OCI-M2 (cell line): ENCODE measurements around the gene TOPAZ1.

ENCODE experiments used
- DNase-seq: peaks from one replicate; lab custom pipeline; 2025; ENCODE audit not compliant: unreplicated experiment; lab: John Stamatoyannopoulos, UW

TOPAZ1 gene

DNA sequence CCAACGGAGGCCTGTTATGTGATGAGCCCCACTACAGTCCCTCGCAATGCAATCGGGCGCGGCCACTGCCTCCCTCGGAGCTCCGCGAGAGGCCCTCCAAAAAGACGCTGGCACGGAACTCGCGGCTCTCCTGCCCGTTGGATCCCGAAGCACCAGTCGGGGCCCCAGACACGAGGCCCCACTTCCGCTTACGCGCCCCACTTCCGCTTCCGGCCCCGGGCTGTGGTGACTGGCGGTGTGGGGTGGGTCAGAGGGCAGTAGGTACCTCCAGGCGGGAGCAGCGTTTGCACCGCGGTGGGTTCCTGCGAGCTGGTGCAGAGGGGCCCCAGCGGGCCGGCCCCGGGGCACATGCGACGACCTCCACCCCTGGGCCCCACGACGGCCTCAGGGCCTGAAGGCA, at the start of gene TOPAZ1:
TOPAZ1 (plus strand) TSS at position 181 of the 400 bp plus-strand sequence; CDS start at position 349, 168 bp downstream.
- no peak for DNase-seq

DNA sequence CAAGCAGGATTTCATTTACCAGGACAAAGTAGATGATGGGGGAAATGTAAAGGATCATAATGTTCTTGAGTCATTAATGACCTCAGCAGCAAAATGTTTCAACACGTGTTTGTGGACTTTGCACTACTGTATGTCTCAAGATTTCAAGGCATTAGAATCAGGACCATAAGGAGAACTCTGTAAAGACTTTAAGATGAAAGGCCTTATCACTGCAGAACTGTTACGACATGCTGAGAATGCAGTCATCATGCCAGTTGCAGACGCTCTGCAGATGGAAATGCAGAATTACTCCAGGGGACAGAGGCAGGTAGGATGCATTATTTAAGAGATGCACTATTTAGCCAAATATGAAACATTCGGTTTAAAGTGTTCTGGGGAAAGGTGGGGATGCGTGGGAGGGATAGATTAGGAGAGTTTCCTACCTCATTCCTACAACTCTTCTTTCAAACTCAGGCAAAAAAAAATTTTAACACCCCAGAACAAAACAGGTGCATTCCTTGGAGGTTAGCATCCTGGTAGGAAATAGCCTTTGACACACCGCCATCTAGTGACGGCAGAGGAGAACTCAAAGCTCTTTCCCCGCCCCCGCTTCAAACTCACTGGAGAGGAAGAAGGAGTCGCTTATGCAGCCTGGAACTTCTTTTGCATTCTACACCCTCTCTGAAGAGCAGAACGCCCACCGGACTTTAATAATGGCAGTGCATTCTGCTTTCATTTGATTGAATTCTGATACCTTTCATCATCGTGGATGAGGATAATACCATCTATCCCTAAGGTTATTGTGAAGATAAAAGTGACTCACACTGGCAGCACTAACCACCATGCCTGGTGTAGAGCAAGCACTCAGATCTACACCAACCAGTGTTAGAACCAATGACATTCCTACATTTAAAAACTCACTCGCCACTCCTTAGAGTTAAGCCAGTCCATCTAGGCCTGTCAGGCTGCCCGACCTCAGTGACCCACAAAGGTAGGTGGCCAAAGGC, 43.1 kb upstream of the TOPAZ1 start:
- no peak for DNase-seq

DNA sequence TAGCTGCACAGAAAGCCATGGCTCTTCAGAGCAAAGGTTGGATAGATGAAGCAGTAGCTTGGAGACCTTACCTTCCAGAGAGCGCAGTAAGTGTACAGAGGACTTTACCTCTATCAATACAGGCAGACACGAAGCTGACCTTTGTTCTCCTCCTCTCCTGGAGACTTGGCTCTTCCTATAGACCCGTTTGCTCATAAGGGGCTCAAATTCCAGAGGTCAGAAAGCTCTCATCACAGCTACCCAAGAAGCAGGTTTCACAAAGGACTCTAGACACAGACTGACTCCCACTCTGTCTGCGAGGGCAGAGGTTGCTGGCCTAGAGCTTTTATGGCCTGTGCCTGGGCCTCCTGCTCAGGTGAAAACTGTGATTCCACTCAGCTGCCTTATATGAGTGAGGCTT, 35.4 kb upstream of the TOPAZ1 start:
- no peak for DNase-seq

DNA sequence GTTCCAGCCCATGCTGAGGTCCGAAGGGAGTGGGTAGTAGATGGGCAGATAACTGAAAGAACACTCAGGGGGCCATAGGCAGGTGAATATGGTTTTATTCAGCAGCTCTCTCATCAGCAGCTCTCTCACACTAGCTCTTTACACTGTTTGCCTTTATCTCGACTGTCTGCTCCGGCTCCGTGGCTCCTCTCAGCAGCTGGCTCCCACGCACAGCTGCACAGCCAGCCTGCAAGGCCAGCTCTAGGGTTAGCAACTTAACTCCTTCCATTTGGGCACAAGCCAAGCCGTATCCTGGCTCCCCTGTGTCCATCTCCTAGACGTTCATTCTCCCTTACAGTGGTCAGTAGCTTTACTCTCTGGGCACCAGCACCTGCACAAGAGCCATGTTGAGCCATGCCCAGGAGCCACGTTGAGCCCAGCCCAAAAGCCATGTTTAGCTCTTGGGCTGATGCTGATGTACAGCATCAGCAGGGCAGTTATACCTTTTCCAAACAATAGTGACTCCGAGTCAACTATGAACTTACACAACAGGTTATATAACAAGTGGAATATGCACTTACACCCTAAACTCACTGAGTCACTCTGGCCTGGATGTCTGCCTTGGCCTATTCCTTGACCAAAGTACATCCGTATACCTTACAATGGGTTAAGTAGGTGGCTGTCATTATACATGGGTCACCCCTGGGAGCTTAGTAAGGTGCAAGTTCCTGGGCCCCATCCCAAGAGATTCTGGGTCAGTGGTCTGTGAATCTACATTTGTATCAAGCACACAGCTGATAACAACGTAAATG, 34.6 kb upstream of the TOPAZ1 start:
- no peak for DNase-seq

DNA sequence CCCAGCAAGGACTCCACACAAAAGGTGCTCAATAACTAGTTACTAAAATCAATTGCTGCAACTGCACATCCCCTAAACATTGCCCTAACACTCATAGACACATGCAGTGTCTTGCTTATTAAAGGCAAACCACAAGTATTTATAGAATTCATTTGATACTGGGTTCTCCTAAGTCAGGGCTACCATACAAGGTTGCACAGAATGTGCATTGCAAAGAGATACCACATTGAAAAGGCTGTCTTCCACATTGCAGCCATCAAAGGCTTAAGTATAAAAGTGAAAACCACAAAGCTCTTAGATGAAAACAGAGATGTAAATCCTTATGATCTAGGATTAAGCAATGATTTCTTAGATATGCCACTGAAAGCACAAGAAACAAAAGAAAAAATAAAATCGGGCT, 33.6 kb upstream of the TOPAZ1 start:
- DNase-seq = no peak

DNA sequence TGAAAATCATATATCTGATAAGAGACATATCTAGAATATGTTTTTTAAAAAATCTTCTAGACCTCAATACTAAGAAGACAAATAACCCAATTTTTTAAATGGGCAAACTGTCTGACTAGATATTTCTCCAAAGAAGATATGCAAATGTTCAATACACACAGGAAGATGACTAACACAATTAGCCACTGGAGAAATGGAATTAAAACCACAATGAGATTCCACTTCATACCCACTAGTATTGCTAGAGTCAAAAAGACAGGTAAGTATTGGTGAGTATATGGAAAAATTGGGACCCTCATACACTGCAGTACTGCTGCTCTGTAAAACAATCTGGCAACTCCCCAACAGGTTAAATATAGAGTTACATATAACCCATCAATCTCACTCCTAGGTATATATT, 33.1 kb upstream of the TOPAZ1 start:
- no peak for DNase-seq

DNA sequence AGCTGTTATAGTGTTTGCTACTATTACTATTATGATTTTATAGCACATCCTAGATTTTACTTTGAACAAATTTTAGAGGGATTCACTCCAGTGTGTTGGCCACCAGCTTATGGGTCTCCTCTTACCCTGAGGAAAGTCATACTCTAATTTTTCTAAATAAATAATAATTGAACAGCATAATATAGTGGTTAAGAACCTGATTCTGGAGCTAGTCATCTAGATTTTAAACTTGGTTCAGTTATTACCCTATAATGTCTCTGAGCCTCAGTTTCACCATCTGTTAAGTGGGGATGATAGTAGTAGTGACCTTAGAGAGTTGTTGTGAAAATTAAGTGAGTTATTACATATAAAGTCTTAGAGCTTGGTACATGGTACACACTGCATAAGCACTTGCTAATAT, 30.7 kb upstream of the TOPAZ1 start:
- DNase-seq = no peak

DNA sequence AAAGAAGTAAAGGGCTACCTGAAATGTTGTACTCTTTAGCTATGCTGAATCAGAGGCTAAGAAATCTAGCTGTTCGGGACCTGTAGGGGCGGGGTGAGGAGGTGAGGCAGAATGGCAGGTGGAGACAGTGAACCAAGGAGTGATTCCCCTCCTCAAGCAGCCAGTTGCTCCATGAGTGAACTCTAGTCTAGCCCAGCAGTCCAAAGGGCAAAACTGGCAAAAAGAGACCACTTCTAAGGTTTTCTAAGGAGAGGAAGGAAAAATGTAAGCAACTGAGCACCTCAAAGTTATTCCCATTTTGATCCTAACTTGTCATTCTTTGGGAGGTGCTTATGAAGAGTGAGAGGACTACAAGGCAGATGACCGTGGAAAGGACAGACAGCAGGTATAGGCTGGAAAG, 19.3 kb upstream of the TOPAZ1 start:
- no peak for DNase-seq

DNA sequence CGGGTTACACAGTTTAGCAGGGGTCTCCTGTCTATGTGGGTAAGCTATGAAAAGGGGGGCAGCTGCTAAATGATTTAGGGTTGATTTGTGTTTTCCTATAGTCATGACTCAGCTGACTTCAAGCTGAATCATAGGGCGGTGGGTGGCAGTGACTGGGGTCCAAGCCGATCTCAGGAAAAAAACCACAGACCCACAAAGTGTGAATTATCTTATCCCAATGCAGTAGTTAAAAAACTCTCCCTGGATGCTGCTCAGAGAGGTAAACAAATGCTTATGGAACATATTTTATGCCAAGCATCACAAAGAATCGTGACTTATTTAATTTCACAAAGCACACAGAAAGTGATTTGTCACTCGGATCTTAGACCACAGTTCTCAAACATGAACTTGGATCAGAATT, 18.4 kb upstream of the TOPAZ1 start:
- no peak for DNase-seq

DNA sequence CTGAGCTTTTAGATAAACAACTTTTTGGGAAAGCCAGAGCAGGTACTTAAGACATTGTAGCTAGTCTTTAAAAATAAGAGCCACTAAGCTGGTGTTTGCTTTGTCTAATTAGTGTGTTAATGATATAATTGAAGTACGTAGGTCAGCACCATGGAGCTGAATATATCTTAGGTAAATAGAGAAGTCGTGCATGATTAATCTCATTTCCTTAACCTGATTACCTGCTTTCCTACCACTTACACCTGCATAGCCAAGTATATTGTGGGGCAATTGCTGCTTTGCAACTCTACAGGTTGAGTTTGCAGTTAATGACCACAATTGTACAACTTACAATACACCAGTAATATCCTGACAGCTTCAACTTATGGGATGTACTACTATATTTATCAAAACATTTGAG, 17.6 kb upstream of the TOPAZ1 start:
- DNase-seq = no peak

DNA sequence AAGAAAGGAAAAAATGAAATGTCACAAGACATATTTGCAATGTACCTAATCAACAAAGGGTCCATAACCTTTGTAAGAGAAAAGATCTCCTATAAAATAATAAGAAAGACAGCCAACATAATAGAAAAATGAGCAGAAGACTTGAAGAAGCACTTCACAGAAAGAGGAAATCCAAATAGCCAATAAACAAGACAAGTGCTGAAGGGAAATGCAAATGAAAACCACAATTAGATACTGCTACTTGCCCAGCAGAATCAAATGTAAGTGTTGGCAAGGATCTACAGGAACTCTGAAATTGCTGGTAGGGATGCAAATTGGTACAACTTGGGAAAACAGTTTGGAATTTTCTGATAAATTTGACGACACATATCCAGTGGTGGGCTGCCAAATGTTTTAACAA, 15.1 kb upstream of the TOPAZ1 start:
- DNase-seq = no peak

DNA sequence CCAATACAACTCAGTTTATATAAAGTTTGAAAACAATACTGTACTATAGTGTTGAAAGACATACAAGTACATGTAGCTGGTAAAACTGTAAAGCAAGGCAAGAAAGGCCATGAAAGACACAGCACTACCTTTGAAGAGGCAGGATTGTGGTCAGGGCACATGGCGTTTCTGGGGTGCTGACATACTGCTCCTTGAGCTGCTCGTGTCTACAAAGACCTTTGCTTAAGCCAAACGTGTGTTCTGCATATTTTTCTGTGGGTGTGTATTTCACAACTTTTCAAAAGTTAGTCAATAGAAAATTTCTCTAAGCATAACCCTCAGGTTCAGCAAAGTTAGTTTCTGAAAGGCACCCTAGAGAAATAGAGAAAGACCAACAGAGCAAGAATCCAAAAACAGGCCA, 14.1 kb upstream of the TOPAZ1 start:
- DNase-seq = no peak

DNA sequence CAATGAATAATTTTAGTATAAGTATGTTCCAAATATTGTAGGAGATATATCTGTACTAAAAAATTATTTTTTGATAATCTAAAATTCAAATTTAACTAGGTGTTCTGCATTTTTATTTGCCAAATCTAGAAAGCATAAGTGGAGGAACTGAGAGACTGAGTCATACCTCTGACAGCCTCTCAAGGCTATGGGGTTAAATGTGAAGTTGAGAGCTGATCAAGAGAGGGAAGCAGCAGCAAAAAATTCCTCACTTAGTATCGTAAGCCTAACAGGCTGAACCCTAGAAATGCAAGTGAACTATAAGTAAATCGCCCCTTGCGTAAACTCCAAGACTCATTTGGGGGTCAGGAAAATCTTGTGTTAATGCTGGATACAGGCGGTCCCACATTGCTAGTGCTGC, 12.8 kb upstream of the TOPAZ1 start:
- no peak for DNase-seq

DNA sequence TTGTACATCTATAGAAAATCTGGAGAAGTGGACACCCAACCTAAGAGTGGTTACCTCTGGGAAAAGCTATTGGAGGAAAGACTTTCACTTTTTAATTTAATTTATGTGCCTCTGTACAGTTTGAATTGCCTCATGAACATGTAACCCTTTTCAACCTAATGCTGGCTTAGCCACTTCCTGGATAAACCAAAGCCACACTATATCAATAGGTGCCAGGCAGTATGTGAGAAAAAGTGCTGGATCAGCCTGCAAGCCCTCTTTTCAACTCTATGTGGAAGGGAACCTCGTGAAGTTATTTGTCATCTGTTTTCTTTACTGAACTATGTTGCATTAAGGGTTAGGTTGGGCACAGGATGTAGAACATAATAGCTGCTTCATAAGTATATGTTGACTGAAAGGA, 9.3 kb upstream of the TOPAZ1 start:
- DNase-seq = no peak

DNA sequence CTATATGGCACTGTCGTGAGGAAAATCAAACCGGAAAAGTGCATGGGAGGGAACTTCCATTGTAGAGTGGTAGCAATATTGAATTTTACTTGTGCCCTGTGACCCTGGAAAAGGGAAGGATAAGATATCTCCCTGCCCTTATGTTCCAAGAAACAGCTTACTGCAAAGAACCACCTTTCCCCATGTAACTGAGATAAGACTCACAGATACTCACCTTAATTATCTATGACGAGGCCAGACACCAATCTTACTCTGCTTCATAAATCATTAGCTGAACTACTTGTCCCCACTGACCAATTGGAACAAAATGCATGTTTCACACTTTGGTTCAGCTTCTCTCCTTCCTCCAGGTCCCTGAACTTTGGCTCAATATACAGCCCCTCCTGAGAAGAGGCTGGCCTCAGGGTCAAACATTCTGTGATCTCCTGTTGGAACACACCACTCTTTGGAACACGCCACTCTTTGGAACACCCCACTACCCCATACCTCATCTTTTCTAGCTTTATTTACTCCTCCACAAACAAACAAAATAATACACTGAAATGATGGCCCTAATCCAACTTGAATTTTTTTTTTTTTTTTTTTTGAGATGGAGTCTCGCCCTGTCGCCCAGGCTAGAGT, 6.9 kb upstream of the TOPAZ1 start:
- DNase-seq = no peak

DNA sequence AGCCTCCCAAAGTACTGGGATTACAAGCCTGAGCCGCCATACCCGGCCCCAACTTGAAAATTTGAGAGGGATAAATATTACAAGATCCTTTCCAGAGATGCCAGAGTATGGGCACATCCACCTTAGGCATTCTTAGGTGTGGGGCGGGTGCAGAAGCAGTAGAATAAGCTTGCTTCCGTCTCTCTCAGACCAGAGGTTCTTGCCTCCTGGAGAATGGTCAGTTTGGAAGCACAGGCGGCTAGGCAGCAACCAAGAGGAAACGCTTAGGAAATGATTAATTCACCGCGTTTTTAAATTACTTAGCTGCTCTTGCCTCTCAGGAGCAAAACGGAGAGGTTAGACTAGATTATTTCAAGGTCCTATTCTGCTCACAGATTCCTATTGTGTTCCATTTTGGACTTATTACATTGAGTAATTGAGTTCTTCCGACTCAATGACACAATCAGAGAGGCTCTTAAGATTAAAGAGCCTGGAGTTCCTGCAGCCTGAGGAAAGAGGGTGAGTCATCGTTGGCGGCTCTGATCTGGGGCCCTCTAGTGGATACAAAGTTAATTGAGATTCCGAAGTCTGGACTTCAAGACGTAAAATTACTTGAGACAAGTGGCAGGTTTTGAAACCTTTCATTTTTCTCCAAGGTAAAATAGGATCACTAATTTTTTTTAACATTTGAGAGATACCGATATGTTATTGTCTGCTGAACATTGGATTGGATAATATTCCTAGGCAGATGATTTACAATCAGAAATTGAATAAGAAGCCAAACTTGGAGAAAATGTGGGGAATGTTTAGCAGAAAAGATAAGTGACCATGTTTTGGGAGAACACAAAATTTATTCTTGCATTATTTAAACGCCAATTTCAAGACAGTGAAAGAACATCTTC, 5.8 kb upstream of the TOPAZ1 start:
- no peak for DNase-seq

DNA sequence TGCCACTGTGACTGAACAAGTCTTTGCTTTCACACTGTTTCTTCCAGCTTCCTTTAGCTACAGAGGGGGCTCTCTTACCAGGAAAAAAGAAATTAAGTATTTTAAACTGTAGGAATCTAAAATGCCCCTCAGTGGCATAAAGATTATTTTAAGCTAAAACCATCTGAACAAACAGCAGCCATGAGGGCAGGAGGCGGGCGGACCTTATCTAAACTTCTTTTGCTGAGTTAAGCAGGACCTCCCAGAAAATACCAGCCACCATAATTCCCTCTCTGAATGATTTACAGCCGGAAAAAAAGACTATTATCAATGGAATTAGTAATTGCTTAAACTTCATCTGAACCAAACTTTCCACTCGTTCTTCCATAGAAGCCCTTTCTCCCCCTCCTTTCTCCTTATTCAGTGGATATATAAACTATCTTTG, 5.2 kb upstream of the TOPAZ1 start:
- DNase-seq = no peak

DNA sequence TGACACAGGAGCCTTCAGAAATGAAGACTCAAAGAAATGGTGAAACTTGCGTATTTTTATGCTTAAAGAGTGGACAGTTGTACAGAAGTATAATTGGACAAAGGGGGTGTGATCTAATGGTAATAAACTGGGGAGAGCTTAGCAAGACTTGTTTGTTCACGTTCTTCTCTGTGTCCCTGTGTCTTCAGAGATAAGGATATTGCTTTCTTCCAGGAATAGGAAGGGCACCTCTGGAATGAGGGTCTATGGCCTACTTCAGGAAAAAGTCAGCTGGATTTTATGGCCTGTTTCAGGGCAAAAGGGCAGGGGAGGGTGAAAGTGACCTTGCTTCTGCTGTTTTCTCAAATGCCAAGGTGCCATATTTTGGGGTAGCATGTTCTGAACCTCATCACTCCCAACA, 4.5 kb upstream of the TOPAZ1 start:
- DNase-seq = no peak

DNA sequence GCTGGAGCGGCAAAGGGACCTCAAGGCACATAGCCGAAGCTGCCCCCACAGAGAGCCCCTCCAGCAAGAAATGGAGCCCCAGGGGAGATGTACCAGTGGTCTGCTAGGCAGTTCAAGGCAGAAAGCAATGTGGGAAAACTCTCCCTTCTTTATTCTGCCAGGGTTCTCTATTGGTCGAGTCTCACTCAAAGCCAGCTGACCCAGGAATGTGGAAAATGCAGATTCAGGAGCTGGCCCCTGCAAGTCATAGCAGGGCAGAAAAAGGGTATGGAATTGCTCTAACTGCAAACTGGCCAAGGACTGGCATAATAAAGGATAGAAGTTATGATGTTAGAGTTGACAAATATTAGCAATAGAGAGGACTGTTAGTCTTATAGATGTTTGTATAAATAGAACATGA, 4.0 kb upstream of the TOPAZ1 start:
- DNase-seq = no peak

DNA sequence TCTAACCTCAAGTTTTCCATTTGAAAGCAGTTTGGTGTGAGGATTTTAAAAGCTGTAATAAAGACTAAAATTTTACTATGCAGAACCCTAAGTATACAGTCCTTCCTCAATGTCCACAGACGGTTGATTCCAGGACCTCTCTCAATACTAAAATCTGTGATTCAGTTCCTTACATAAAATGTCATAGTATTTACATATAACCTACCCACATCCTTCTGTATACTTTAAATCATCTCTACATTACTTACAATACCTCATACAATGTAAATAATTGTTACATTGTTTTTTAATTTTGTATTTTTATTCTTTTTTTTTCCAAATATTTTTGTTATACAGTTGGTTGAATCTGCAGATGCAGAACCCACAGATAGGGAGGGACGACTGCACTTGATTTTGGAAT, 2.8 kb upstream of the TOPAZ1 start:
- DNase-seq = no peak

DNA sequence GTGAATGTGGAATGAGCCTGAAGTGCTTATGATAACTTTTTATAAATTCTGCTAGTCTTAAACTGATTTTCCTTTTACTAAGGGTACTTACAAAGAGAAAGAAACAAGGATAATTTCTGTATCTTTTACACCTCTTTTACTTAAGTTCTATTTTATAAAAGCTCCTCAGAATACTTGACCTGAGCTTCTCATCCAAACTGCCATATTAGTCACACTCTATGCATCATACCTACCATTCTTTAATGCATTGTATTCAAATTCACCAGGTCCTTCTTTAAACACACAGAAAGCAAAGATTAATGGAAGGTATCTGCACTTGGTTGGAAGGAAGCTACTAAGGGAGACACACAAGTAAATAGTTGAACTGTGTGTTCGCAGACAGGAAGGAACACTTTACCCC, 1.6 kb upstream of the TOPAZ1 start:
- no peak for DNase-seq
